Muscle layer of duodenum (tissue), 2 donors: Measurements from ENCODE around the gene MAP3K6.

Source experiments
- H3K27ac ChIP-seq: one replicate; pipeline ENCODE4 v1.7.0; 2013; ENCODE audit warnings: mild to moderate bottlenecking, low read length
- H3K27me3 ChIP-seq: one replicate; pipeline ENCODE4 v1.7.0; 2013; ENCODE audit warnings: low read depth, mild to moderate bottlenecking, control low read depth, low read length
- H3K36me3 ChIP-seq, 2 donors: one replicate each; pipeline ENCODE4 v1.7.0; 2013; ENCODE audit warnings: low read length in 2 of 2, control low read depth in 1 of 2, mild to moderate bottlenecking in 1 of 2; ENCODE audit not compliant: insufficient read depth in 2 of 2, control insufficient read depth in 1 of 2
- H3K4me1 ChIP-seq, 2 donors: one replicate each; pipeline ENCODE4 v1.7.0; 2013; ENCODE audit warnings: low read length in 2 of 2, mild to moderate bottlenecking in 2 of 2, control low read depth in 1 of 2, moderate library complexity in 1 of 2; ENCODE audit not compliant: insufficient read depth in 2 of 2, control insufficient read depth in 1 of 2
- H3K4me3 ChIP-seq, 2 donors: one replicate each; pipeline ENCODE4 v1.7.0; 2013; ENCODE audit warnings: low read length in 2 of 2, low read depth in 1 of 2, mild to moderate bottlenecking in 1 of 2
- H3K9me3 ChIP-seq, 2 donors: one replicate each; pipeline ENCODE4 v1.7.0; 2013; ENCODE audit warnings: low read length in 2 of 2, control low read depth in 1 of 2, mild to moderate bottlenecking in 1 of 2; ENCODE audit not compliant: control insufficient read depth in 1 of 2
- donor health status: healthy.

MAP3K6 gene

DNA sequence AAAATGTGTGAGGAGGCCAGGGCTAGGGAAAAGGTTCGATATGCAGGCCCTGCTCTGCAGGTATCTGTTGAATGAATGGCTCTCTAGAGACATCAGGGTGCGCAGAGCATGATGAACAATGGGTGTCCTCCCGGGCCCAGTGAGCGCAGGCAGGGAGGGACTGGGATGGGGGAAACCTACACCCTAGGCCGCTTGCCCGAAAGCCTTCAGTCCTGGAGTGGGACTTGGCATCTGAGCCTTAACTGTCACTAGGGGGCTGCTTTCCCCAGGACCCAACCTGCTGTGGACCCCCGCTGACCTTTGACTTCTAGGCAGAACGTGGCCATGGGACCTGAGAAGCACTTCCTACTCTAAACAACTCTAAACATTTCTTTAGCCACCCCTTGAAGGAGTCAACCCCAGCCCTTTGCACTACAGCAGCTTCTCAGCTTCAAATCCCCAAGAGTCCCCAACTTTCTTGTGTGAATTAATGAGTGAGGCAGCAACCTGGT lies 444 bp upstream of the MAP3K6 start:
- Histone ChIP-seq H3K27ac (peak overlapping the region; percentile 96), H3K4me3 (peak overlapping the region; percentile 69 to 72), H3K27me3 (no peaks in the 10 kb centered on the region), H3K4me1 (peaks cover 16 to 24% of the 10 kb centered on the region in 2 donors), H3K36me3 (peaks cover 3 to 20% of the 10 kb centered on the region in 2 donors), H3K9me3 (no peaks in the 10 kb centered on the region)

DNA sequence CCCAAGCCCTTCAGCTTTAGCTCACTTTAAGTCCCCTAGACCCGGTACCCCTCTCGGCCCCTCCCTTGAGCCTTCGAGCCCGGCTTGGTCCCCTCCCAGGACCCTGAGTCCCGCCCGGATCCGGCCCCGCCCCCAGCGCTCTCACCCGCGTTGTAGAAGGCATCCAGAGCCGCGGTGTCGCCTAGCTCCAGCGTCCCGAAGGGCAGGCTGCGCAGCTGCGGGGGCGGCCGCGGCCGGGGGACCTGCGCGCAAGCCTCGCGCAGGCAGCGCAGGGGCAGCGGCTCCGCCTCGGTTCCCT lies 699 bp downstream of the MAP3K6 start:
- Histone ChIP-seq H3K9me3 (no peaks in the 10 kb centered on the region), H3K4me1 (peaks cover 16 to 24% of the 10 kb centered on the region in 2 donors), H3K27ac (peak overlapping the region; percentile 76), H3K4me3 (peak overlapping the region; percentile 56 to 72), H3K36me3 (peaks cover 15 to 32% of the 10 kb centered on the region in 2 donors), H3K27me3 (no peaks in the 10 kb centered on the region)

DNA sequence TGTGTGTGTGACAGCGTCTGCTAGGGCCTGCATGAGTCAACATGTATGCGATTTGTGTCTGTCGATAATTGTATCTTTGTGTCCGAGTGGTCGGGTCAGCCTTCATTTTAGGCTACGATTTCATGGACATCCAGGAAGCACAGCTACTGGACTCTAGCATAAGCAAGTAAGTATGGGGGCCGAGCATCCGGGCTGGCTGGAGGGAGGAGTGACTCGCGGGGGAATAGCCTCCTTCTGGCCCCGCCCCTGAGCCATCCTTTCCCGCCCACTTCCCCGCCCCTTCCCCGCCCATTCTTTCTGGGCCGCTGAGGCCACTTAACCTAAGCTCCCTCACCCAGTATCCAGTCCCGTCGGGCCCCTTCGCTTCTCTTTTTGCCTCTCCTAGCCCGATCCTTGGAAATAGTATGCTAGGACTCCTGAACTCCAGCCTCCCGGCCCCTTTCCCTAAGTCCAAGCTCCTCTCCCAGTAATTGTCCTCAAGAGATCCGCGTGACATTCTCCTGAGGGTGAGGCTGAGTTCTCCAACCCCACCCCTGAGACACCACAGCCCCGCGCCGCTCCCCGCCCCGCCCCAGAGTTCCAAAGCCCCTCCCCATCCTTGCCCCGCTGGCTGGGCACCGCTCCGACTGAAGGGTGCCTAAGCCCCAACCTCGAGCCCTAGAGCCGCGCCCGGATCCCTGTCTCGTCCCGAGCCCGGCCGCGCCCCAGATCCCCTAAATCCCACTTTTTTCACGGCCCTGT lies 1.2 kb downstream of the MAP3K6 start:
- no peaks in the 10 kb centered on the region for H3K27me3 ChIP-seq
- peak overlapping the region; percentile 66 to 72 for H3K4me3 ChIP-seq
- peak overlapping the region; percentile 76 for H3K27ac ChIP-seq
- peaks cover 17 to 37% of the 10 kb centered on the region in 2 donors for H3K36me3 ChIP-seq
- H3K9me3 ChIP-seq = no peaks in the 10 kb centered on the region
- H3K4me1 ChIP-seq = peaks cover 16 to 29% of the 10 kb centered on the region in 2 donors

GRCh38 chr1:27364696-27365371 lies 1.9 kb downstream of the MAP3K6 start:
- H3K36me3 ChIP-seq = peaks cover 17 to 37% of the 10 kb centered on the region in 2 donors
- H3K4me3 ChIP-seq = peak overlapping the region; percentile 66 to 72
- H3K4me1 ChIP-seq = peaks cover 16 to 29% of the 10 kb centered on the region in 2 donors
- peak overlapping the region; percentile 76 for H3K27ac ChIP-seq
- H3K9me3 ChIP-seq = no peaks in the 10 kb centered on the region
- no peaks in the 10 kb centered on the region for H3K27me3 ChIP-seq

DNA sequence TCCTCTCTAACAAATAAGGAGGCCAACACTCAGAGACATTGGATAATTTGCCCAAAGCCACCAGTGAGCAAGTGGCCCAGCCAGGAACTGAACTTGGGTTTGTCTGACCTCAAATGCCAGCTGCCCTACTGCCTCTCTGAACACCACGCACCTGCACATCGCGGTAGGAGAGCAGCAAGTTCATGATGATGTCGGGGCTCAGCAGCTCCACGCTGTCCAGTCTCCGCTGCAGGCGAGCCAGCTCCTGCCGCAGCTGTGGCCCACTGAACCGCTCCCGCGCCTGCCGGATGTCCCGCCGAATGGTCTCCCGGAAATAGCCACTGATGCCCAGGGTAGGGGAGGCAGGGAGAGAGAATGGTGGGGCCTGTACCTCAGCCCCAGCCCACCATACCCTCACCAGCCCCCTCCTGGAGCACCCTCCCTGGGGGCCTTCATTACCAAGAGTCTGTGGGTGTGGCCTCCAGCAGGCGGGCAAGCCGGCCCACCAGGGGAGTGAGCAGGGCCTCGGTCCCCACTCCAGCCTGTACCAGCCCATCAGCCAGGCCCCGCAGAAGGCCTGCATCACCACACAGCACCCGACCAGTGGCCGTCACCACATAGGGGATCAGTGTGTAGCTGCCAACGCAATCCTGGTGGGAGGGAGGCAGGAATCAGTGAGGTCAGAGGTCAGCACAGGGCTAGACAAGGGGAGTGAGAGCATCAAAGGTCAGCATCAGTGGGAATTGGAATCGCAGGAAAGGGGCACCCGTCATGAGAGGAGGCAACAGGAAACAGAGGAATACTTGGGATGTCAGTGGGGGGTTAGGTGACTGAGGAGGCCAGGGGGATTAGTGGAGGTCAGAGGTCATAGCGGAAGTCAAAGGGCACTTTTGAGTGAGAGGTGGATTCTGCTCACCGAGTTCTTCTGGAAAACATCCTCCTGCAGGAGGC lies 2.7 kb downstream of the MAP3K6 start:
- Histone ChIP-seq H3K27me3 (no peaks in the 10 kb centered on the region), H3K27ac (no peak overlapping the region), H3K36me3 (peaks cover 21 to 44% of the 10 kb centered on the region in 2 donors), H3K4me3 (peak overlapping the region in 1 of 2 donors; percentile 72), H3K9me3 (no peaks in the 10 kb centered on the region), H3K4me1 (peaks cover 16 to 29% of the 10 kb centered on the region in 2 donors)

GRCh38 chr1:27361553-27361952 lies 5.2 kb downstream of the MAP3K6 start:
- H3K4me3 ChIP-seq = no peak overlapping the region
- peaks cover 21 to 67% of the 10 kb centered on the region in 2 donors for H3K36me3 ChIP-seq
- no peak overlapping the region for H3K27ac ChIP-seq
- no peaks in the 10 kb centered on the region for H3K9me3 ChIP-seq
- peaks cover 8 to 29% of the 10 kb centered on the region in 2 donors for H3K4me1 ChIP-seq
- no peaks in the 10 kb centered on the region for H3K27me3 ChIP-seq

DNA sequence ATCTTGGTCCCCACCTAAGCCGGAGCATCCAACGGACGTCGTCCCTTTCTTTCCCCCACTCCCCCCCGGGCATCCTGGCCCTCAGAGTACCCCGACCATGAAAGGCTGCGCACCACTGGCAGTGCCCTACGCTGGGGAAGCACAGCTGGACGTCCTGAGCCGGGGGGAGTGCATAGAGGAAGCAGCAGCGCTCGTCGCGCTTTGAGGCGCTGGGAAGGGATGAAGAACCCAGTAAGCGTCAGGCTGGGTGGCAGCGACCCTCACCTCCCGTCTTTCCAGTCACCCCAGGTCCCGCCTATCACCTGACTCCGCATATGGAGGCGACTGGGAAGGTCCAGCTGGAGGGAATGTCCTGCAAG lies 5.7 kb downstream of the MAP3K6 start:
- Histone ChIP-seq H3K9me3 (no peaks in the 10 kb centered on the region), H3K27me3 (no peaks in the 10 kb centered on the region), H3K36me3 (peaks cover 24 to 72% of the 10 kb centered on the region in 2 donors), H3K4me3 (no peak overlapping the region), H3K27ac (no peak overlapping the region), H3K4me1 (peaks cover 8 to 29% of the 10 kb centered on the region in 2 donors)

GRCh38 chr1:27360159-27361043 lies 6.4 kb downstream of the MAP3K6 start:
- peaks cover 8 to 29% of the 10 kb centered on the region in 2 donors for H3K4me1 ChIP-seq
- H3K27ac ChIP-seq = no peak overlapping the region
- H3K36me3 ChIP-seq = peaks cover 30 to 78% of the 10 kb centered on the region in 2 donors
- H3K27me3 ChIP-seq = no peaks in the 10 kb centered on the region
- H3K4me3 ChIP-seq = peak overlapping the region in 1 of 2 donors; percentile 52
- H3K9me3 ChIP-seq = no peaks in the 10 kb centered on the region

DNA sequence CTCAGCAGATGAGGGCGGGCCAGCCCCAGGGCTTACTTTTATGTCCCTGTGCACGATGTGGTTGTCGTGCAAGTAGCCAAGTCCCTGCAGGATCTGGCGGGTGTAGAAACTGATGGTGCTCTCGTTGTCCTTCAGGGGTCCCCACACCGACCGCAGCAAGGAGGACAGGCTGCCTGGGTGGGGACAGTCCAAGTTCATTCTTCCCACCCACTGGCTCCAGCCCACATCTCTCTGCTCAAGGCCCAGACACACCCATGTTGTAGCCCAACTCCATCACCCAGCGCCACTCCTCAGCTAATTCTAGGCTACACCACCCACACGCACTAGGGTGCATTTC lies 7.0 kb downstream of the MAP3K6 start:
- Histone ChIP-seq H3K27me3 (no peaks in the 10 kb centered on the region), H3K4me1 (peaks cover 3 to 24% of the 10 kb centered on the region in 2 donors), H3K4me3 (no peak overlapping the region), H3K27ac (no peak overlapping the region), H3K9me3 (no peaks in the 10 kb centered on the region), H3K36me3 (peaks cover 33 to 80% of the 10 kb centered on the region in 2 donors)

DNA sequence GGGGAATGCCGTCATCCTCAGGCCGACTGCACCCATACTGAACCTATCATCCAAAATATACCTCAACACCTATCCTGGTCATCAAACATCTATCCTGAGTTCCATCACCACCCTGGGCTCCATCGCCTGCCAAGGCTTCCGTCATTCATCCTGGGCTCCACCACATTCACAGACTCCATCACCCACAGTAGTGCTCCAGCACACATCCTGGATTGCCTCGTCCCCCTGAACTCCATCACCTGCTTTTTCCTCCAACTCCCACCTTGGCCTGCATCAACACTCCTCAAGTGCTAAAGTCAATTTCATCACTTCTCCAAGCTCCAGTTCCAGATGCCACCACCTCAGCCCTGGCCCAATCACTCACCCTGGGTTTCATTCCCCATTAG lies 7.8 kb downstream of the MAP3K6 start:
- Histone ChIP-seq H3K9me3 (no peaks in the 10 kb centered on the region), H3K27ac (no peak overlapping the region), H3K36me3 (peaks cover 33 to 81% of the 10 kb centered on the region in 2 donors), H3K4me3 (no peak overlapping the region), H3K27me3 (no peaks in the 10 kb centered on the region), H3K4me1 (peaks cover 0 to 15% of the 10 kb centered on the region in 2 donors)
